T-helper 17 cell (primary cell): ENCODE data around the gene SLPI. TPM values are rescaled to one million over a fixed set of nuclear protein-coding genes. Genes with fewer than 3 reads are reported as not detected.

ENCODE experiments used
- ATAC-seq: fragments of 150-1000 bp; cut with Tn5 transposase; 2 replicates; pipeline ENCODE4 v1.10.0; 2021; ENCODE audit warnings: mild to moderate bottlenecking, moderate library complexity
- DNase-seq, 3 donors: peaks; one replicate each; pipeline versions ENCODE4 v3.0.0 to v3.0.0-alpha.2; 2020 to 2021
- H3K9me3 ChIP-seq: one replicate; pipeline ENCODE4 v1.7.0; 2013; ENCODE audit warnings: low read length, mild to moderate bottlenecking; ENCODE audit not compliant: control insufficient read depth, poor library complexity, severe bottlenecking
- H3K27ac Mint-ChIP-seq: one replicate; pipeline ENCODE4 v1.8.0; 2022; ENCODE audit warnings: mild to moderate bottlenecking, moderate library complexity, mixed read lengths
- H3K27me3 Mint-ChIP-seq: one replicate; pipeline ENCODE4 v1.8.0; 2022; ENCODE audit warnings: mixed read lengths
- H3K36me3 Mint-ChIP-seq: one replicate; pipeline ENCODE4 v1.8.0; 2022; ENCODE audit warnings: low read depth, mixed read lengths
- H3K4me1 Mint-ChIP-seq: one replicate; pipeline ENCODE4 v1.8.0; 2022; ENCODE audit warnings: mild to moderate bottlenecking, mixed read lengths
- H3K4me3 Mint-ChIP-seq: one replicate; pipeline ENCODE4 v1.8.0; 2022; ENCODE audit warnings: mild to moderate bottlenecking, moderate library complexity, mixed read lengths
- total RNA-seq, 4 donors: library from RNA in 2 of 4; stranded (reverse) in 2 of 4; gene quantifications; one replicate each; pipeline ENCODE4 v1.2.3 and lab custom pipeline; 2022 to 2026

SLPI gene
- total RNA-seq, 2 donors from 2014 or later, result not detected

DNA sequence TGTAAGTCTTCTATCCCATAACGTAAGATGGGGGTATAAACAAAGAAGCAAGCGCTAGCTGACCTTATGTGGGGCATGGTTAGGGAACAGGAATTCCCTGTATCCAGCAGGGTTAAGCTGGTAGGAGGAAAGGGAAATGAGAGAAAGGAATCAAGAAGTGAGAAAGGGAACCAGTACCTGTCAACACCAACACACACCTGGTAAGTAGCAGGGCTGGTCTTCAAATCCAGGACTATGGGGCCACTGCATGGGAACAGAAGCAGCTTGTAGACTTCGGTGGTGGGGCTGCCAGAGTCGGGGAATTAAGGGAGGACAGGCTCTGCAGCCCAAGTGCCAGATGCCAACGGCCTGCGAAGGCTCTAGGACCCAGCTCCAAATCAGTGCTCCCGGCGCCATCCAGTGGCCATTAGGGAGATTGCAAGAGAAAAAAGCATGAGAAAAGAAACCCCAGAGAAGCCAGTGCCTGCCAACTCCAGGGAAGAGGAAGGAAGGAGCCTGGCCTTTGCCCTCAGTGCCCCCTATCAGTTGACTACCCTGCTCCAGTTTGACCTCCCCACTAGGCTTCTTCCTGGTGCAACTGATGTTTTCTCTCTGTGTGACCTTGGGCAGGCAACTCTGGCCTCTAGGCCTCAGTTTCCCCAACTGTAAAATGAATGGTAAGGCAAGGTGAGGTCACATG is 36.5 kb upstream of the SLPI start:
- DNase-seq (peak in 2 of 3 donors; percentile 28 to 52), ATAC-seq (peak; percentile 48)
- H3K27ac Mint-ChIP-seq, result no peak overlapping the region
- H3K36me3 Mint-ChIP-seq, result no peaks in the 10 kb centered on the region
- peaks cover 12% of the 10 kb centered on the region for H3K4me1 Mint-ChIP-seq
- H3K4me3 Mint-ChIP-seq, result no peak overlapping the region
- H3K27me3 Mint-ChIP-seq, result peaks cover 56% of the 10 kb centered on the region
- no peaks in the 10 kb centered on the region for H3K9me3 ChIP-seq

DNA sequence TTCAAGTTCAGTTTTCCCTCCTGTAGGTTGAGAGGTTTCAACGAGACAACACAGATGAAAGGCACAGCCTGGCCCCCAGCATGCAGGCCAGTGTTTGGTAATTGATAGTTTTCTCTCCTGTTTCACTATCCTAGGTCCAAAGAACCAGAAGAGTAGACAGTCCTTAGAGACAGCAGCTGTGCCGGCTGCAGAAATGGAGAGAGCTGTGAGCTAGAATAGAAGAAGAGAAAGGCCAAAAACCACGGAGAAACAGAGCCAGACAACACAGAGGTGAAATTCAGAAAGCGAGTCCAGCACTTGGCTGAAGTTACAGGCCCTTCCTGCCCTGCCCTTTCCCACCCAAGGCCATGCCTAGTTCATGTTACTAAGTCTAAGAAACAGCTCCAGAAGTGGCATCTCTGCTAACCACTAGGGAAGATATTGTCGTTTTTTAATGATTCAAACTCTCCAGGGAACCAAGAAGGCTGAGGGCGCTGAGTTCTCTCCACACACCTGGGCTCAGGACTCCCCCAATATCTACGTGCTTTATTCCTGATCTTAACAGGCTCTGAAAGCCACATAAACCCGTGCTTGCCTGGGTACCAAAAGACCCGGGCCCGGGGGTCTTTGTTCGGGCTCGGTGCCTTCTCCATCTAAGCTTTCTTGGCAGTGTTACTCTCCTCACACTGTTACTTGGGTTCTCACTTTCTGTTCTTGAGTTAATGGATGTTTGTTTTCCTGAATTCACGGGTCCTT is 35.7 kb upstream of the SLPI start:
- H3K4me3 Mint-ChIP-seq, result no peak overlapping the region
- DNase-seq (no peak), ATAC-seq (no peak)
- H3K36me3 Mint-ChIP-seq, result no peaks in the 10 kb centered on the region
- peaks cover 61% of the 10 kb centered on the region for H3K27me3 Mint-ChIP-seq
- H3K9me3 ChIP-seq, result no peaks in the 10 kb centered on the region
- H3K4me1 Mint-ChIP-seq, result peaks cover 12% of the 10 kb centered on the region
- no peak overlapping the region for H3K27ac Mint-ChIP-seq

DNA sequence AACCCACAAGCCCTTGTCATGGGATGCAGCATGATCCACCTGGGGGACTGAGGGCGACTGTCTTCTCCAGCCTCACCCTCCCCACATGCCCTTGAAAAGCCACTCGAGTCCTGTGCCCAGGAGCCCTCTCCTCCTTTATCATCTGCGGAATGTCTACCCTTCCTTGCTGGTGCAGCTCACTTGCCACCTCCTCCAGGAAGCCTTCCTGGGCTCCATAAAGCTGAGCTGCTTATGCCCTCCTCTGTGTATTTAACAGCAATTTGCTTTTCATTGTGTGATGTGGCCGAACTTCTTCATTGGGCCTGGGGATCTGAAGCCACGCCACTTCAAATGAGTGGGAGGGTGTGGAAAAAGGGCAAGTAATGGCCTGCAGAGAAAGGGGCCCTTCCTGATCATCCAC is 34.5 kb upstream of the SLPI start:
- DNase-seq (no peak), ATAC-seq (no peak)
- Mint-ChIP-seq H3K36me3 (no peaks in the 10 kb centered on the region), H3K27me3 (peaks cover 69% of the 10 kb centered on the region), H3K4me1 (peaks cover 11% of the 10 kb centered on the region), H3K27ac (peak overlapping the region; percentile 72), H3K4me3 (no peak overlapping the region)
- H3K9me3 ChIP-seq, result no peaks in the 10 kb centered on the region

DNA sequence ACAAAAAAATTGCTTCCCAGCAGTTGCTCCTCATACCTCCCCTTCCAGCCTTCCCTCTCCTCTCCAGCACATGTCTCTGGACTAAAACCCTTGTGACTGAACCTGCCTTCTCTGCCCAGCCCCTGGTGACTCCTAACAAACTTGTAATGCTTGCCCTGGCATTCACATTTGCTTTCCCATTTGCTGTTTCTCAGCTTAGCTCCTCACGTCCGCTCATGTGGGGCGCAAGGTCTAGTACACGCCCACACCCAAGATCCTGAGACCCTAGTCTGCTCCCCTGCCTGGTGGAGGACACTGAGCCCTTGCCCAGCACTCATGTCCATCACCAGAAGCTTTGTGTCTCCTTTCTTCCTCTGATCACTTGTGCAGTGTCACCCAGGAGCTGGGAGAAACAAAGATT is 34.0 kb upstream of the SLPI start:
- H3K36me3 Mint-ChIP-seq, result no peaks in the 10 kb centered on the region
- H3K4me1 Mint-ChIP-seq, result peaks cover 9% of the 10 kb centered on the region
- H3K27me3 Mint-ChIP-seq, result peaks cover 70% of the 10 kb centered on the region
- no peak overlapping the region for H3K4me3 Mint-ChIP-seq
- H3K9me3 ChIP-seq, result no peaks in the 10 kb centered on the region
- DNase-seq (no peak), ATAC-seq (no peak)
- H3K27ac Mint-ChIP-seq, result peak overlapping the region; percentile 72

DNA sequence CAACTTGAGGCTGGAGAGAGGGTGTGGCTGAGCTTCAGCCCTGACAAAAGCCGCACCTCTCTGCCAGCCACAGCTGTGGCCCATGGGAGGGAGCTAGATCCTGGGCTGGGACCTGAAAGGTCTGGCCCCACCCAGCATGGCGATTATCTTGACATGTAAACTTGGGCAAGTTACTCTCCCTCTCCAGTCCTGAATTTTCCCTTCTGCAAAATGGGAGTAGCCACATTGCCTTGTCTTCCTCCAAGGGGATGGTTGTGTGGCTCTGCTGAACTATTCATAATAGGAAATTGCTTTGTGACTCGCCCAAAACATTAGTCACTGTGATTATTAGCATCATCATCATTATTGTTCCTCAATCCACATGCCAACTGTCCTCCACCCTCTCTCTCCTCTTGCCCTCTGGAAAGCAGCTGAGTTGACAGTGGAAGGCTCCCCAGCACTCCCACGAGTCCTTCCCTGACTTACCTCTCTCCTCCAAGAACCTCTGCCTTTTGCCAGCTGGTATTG is 29.2 kb upstream of the SLPI start:
- Mint-ChIP-seq H3K36me3 (peaks cover 7% of the 10 kb centered on the region), H3K27ac (no peak overlapping the region), H3K4me1 (peaks cover 2% of the 10 kb centered on the region), H3K27me3 (peaks cover 87% of the 10 kb centered on the region), H3K4me3 (no peak overlapping the region)
- DNase-seq (no peak), ATAC-seq (no peak)
- no peaks in the 10 kb centered on the region for H3K9me3 ChIP-seq

DNA sequence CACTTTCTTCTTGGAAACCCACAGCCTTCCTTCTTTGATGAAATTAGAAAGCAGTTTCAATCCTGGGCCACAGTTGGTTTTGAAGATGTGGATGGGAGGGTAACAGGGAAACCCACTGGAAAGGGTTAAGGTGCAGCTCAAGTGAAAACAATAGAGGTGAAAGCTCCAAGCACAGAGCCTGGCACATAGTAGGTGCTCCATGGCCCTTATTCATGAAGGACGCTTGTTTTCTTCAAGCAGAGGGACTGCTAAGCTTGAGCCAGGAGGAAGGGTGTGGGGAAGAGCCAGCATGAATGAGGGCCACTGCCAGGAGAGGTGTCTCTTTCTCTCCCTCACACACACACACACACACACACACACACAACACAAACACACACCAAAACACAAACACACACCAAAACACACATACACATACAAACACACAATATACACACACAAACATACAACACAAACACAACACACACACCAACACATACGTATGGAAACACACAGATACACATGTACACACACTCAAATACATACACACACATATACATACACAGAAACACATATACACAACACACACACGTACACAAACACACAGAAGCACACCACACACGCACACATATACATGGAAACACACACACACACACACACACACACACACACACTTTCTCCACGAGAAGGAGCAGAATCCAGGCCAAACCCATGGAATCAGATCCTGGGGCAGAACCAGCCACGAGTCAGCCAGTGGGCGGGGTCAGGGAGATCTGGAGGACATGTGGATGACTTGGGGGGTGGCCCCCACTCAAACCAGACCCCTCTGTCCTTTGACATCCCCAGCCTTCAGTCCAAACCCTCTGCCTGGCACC is 28.6 kb upstream of the SLPI start:
- Mint-ChIP-seq H3K27me3 (peaks cover 86% of the 10 kb centered on the region), H3K4me3 (no peak overlapping the region), H3K27ac (peak overlapping the region; percentile 3), H3K4me1 (peaks cover 2% of the 10 kb centered on the region), H3K36me3 (peaks cover 7% of the 10 kb centered on the region)
- no peaks in the 10 kb centered on the region for H3K9me3 ChIP-seq
- no peak for ATAC-seq
- DNase-seq, result no peak

GRCh38 chr20:45279992-45280391 is 25.6 kb upstream of the SLPI start:
- no peak for ATAC-seq
- H3K9me3 ChIP-seq, result no peaks in the 10 kb centered on the region
- no peak overlapping the region for H3K4me3 Mint-ChIP-seq
- H3K27me3 Mint-ChIP-seq, result peaks cover 85% of the 10 kb centered on the region
- H3K27ac Mint-ChIP-seq, result no peak overlapping the region
- no peak for DNase-seq
- H3K4me1 Mint-ChIP-seq, result peaks cover 2% of the 10 kb centered on the region
- H3K36me3 Mint-ChIP-seq, result peaks cover 7% of the 10 kb centered on the region

DNA sequence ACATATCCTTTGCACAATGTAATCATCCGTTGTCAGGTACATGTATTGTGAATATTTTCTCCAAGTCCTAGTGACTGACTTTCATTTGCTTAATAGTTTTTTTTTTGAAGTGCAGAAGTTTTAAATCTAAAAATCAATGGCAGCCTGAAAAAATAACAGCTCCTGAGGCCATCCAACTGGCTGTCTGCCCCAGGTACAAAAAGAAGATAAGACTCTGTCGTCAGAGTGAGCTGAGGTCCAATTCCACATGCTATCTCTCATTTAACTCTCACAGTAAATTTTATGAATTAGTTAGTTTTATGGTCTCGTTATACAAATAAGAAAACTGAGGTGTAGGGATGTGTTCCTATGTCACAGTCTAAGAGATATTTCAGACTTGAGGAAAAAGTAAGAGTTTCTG is 21.0 kb upstream of the SLPI start:
- Mint-ChIP-seq H3K27me3 (peaks cover 88% of the 10 kb centered on the region), H3K27ac (no peak overlapping the region), H3K4me3 (no peak overlapping the region), H3K36me3 (peaks cover 4% of the 10 kb centered on the region), H3K4me1 (no peaks in the 10 kb centered on the region)
- H3K9me3 ChIP-seq, result no peaks in the 10 kb centered on the region
- DNase-seq (no peak), ATAC-seq (no peak)

DNA sequence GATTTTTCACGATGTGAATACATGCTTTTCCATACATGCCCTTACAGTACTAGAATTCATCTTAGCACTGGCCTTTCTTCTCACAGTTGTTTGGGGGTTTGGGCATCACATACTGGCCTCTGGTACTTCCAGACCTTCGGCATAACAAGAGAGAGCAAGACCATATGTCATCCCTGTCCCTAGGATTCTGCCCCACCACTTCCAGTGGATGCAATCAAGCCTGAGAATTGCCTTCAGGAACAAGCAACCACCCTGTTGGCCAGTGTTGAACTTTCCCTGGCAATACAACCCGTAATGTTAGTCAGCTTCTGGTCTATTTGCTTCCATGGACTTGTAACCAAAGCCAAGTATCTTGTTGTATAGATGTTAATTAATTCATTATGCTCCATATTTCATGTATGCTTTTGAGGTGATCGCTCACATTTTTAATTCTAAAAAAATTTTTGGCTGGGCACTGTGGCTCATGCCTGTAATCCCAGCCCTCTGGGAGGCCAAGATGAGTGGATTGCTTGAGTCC is 15.4 kb upstream of the SLPI start:
- Mint-ChIP-seq H3K4me1 (no peaks in the 10 kb centered on the region), H3K36me3 (no peaks in the 10 kb centered on the region), H3K27ac (no peak overlapping the region), H3K4me3 (no peak overlapping the region), H3K27me3 (peaks cover 68% of the 10 kb centered on the region)
- H3K9me3 ChIP-seq, result no peaks in the 10 kb centered on the region
- ATAC-seq, result no peak
- no peak for DNase-seq

DNA sequence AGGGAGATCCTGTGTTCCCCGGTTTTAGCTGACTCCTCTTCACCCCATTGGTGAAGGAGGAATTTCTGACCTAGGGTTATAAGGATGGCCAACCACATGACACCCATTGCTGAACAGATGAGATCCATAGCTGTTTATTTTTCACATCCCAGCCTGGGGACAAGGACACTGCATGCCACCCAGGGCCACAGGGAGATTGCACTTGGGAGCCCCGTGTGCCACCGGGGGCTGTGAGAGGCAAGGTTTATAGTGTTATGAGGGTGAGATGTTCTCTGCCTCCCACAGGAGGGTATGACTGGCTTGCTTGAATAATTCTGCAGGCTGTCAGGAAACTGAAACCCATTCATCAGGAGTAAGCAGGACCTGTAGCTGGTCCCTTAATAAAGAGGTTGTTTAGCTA is 14.7 kb upstream of the SLPI start:
- H3K4me1 Mint-ChIP-seq, result no peaks in the 10 kb centered on the region
- H3K36me3 Mint-ChIP-seq, result no peaks in the 10 kb centered on the region
- H3K27me3 Mint-ChIP-seq, result peaks cover 61% of the 10 kb centered on the region
- ATAC-seq (no peak), DNase-seq (no peak)
- no peak overlapping the region for H3K4me3 Mint-ChIP-seq
- no peak overlapping the region for H3K27ac Mint-ChIP-seq
- H3K9me3 ChIP-seq, result no peaks in the 10 kb centered on the region

GRCh38 chr20:45268531-45268930 is 14.2 kb upstream of the SLPI start:
- H3K4me3 Mint-ChIP-seq, result no peak overlapping the region
- no peak for ATAC-seq
- peaks cover 55% of the 10 kb centered on the region for H3K27me3 Mint-ChIP-seq
- no peaks in the 10 kb centered on the region for H3K4me1 Mint-ChIP-seq
- H3K27ac Mint-ChIP-seq, result no peak overlapping the region
- no peak for DNase-seq
- H3K9me3 ChIP-seq, result no peaks in the 10 kb centered on the region
- no peaks in the 10 kb centered on the region for H3K36me3 Mint-ChIP-seq

DNA sequence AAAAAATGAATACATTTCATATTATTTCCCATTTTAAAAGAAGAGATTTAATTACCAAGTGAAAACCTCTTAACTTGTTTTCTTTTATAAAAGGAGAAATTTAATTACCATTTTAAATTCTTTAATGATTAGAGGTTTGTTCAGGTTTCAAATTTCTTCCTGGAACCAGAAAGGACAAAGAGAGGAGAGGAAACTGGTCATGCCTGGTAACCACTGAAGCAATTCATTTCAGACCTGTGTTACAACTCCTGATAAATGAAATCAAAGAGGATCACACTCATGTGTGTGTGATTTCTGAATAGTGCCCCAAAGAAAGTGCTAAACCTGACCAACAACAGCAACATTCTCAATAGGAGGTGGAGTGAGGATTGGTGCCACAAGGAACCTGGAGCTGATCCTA is 12.6 kb upstream of the SLPI start:
- H3K9me3 ChIP-seq, result no peaks in the 10 kb centered on the region
- Mint-ChIP-seq H3K27me3 (peaks cover 51% of the 10 kb centered on the region), H3K4me3 (no peak overlapping the region), H3K36me3 (no peaks in the 10 kb centered on the region), H3K27ac (no peak overlapping the region), H3K4me1 (no peaks in the 10 kb centered on the region)
- ATAC-seq (no peak), DNase-seq (no peak)
